NCI-H510A treated with DMSO at 0.1 percent for 48 hours (cell line): ENCODE measurements around the gene VRK3.

Experiments
- DNase-seq: peaks from one replicate; lab custom pipeline; 2025; lab: John Stamatoyannopoulos, UW

The VRK3 gene

GRCh38 chr19:50030225-50030624 is 5.1 kb upstream of the VRK3 start:
- DNase-seq = no peak

DNA sequence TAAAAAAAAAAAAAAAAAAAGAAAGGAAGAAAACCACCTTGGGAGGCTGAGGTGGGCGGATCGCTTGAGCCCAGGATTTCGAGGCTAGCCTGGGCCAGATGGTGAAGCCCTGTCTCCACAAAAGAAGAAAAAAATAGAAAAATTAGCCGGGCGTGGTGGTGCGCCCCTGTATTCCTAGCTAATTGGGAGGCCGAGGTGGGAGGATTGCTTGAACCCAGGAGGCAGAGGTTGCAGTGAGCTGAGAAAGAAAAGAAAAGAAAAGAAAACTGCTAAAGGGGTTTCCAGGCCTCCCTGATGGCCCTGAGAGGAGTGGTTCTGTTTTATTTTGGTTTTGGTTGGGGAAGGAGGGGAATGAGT is 1.4 kb upstream of the VRK3 start:
- no peak for DNase-seq

- DNase-seq = peak; percentile 99
Observed at GRCh38 chr19:50025794-50026549, 800 bp upstream of the VRK3 start, which contains the start of gene ZNF473. Gene ZNF473, plus strand, starts transcription at chr19:50026005. Its CDS starts 5,078 bp downstream, at chr19:50031083.

DNA sequence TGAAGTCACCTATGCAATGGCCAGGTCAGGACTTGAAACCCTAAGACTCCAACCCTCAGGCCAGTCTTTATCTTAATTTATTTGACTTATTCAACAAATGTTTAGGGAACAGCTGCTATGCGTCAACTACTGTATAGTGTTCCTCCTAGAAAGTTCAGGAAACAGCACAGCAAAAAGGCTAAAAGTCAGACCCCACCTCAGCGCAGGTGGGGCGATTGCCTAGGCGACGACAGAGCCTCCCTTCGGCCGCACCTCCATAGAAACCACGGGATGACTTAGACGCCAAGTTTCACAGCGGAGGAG is 502 bp downstream of the VRK3 start:
- no peak for DNase-seq

GRCh38 chr19:50022823-50023222 is 2.3 kb downstream of the VRK3 start:
- DNase-seq = no peak

GRCh38 chr19:50020481-50020880 is 4.7 kb downstream of the VRK3 start:
- DNase-seq = no peak

GRCh38 chr19:50016225-50016807 is 8.9 kb downstream of the VRK3 start:
- DNase-seq = no peak

- DNase-seq = no peak
Observed at GRCh38 chr19:50008532-50008931, 16.6 kb downstream of the VRK3 start.

GRCh38 chr19:50007947-50008346 is 17.2 kb downstream of the VRK3 start:
- no peak for DNase-seq

DNA sequence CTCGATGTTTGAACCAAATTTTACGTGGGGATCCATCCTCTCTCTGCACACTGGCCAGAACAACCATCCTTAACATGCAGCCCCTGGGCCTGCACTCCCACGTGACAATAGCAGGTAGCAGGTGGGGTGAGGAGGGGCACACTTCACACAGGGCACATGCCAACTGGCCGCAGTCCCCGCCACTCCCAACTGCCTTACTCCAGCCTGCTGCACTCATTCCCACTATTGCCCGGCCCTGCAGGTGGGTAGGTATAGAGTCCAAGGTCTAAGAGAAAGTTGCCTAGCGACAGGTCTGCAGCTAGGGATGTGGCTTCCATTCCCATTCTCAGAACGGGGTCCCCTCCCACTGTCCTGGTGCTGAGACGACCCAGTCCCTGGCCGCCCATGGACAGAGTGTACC is 18.0 kb downstream of the VRK3 start:
- no peak for DNase-seq

DNA sequence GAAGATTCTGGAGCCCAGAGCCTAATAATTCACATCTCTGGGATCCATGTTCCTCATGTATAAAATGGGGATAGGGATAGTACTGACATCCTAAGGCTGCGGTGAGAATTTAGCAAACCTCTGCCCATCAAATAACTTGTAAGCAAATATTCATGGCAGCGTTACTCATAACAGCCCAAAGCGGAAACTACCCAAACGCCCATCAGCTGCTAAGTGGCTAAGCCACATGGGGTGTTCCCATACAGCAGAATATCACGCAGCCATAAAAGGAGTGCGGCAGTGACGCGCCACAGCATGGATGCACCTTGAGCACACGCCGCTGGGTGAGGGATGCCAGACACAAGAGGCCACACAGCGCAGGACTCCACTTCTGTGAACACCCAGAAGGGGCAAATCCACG is 19.7 kb downstream of the VRK3 start:
- no peak for DNase-seq

- DNase-seq = no peak
Observed at GRCh38 chr19:50003810-50004419, 21.3 kb downstream of the VRK3 start.

DNA sequence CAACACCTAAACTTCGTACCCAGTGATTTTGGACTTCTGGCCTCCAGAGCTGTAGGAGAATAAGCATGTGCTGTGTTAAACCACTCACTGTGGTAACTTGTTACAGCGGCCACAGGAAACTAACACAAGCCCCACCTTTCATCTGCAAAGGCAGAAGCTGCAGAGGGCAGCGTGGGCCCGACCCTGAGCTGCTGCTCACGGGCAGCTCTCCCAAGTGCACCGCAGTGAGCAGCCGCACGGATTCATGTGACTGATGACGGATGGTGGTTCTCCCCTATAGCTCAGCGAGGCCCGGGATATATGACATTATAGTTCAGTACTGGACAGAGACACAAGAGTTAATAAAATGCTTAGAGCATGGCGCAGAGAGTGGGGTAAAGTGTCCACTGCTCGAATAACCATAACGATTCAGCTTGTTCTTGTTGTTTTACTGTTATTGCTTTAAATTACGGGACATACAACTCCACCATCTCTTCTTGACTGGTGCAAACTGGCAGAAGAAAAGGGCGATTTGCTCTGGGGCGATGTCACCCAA is 21.9 kb downstream of the VRK3 start:
- no peak for DNase-seq

DNA sequence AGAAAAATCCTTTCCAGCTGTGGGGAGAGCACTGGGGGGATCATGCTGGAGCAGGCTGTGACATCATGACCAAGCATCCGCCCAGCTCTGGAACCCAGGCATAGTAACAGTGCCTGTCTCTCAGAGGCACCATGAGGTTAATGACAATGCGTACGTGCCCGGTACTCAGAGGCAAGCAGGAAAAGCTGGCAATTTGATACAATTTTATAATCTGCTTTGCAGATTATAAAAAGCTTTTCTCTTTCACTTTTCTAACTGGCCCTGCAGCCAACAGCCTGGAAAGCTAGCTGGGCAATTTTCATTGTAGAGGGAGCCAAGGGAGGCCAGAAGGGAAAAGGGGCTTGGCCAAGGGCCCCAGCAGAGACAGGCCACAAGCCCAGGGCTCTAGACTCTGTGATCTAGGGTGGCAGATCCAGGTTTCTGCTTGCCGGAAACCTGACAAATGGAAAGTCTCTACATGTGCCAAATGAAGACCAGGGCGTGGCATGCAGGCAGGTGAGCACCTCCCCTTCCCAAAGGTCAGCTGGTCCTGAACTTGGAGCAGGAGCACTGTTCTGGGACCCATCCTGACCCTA is 22.7 kb downstream of the VRK3 start:
- DNase-seq = no peak

- no peak for DNase-seq
Observed at GRCh38 chr19:50001775-50002174, 23.4 kb downstream of the VRK3 start.

DNA sequence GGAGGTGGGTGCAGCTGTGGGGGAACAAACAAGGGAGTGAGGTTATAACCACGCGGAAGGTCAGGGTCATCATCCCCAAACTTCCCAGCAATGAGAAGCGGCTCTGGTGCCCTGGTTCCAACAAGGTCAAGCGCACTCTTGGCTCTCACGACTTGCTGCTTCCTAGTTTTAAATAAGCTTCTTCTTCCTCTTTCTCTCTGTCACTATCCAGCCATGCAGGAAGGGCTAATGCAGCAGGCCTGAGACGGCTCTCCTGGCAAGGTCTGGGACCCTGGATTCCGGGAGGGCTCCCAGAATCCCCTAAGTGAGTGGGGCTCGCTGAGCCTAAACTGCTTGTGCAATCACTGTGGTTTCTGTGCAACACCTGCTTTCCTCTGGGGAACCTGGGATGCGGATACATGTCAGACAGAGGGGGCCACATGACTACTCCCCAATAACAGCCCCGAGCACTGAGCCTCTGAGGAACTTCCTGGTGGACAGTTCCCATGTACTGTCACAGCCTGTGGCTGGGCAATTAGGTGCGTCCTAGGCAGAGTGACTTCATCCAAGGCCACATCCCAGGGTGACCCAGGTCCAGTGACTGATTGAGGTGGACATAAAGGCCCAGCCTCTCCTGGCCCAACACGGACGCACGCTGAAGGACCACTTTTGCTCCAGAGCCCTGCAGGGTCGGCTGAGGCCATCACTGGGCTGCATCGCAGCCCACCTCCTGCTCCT is 24.2 kb downstream of the VRK3 start:
- no peak for DNase-seq

DNA sequence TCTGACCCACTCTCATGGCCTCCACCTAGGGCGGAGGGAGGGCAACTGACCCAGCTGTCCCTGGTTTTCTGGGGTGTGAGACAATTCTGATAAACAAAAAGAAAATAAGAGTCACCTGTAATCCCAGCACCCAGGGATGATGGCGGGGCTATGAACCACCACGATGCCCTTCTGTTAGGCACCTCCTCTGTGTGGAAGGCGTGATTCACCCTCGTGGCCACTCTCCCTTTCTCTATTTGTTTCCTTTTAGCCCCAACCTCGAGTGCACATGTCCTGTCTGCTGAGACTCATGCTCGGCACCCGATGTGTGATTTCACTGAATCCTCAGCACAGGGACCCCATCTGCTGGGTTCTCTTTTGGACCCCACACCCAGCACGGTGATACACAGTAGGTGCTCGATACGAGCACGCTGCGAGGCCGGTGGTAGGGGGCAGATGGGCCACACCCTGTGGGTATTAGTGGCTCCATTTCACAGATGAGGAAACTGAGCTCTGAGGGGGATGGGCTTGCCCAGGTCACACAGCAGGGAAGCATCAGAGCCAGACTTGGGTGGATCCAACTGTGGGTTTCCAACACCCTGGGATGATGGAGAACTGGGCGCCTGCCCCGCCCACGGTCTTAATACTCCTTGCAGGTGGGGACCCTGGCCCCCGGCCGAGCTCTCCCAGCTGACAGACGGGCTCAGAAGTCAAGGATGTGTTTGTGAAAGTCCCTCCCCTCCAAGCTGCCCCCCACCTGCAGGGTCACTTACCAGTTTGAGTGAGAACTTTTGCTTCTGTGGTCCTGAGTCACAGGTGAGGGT is 24.9 kb downstream of the VRK3 start:
- no peak for DNase-seq

DNA sequence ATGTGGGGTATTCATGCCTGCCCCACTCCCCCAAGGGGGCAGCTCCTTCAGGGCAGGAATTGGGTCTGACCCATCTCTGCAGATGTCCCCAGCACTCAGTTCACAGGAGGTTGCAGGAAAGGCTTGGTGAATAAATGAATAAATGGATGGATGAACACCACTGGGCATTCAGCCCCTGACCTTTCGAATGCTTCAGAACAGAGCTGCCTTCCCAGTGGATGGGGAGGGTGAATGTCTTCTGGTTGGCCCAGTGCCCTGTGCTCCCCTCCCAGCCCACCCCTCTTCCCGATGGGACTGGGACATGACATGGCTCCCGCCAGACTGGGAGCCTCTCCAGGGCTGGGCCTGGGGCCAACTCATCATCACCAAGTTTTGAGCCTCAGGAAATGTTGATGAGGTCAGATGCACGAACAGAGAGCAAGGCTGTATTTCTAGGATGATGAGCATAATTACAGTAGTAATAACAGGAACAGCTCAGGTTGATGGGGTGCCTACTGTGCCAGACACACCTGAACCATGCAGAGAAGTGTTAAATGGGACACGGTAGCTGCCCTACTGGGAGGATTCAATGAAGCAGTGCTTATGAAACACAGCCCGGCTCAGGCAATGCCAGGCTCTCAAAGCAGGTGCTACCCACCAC is 25.7 kb downstream of the VRK3 start:
- DNase-seq = no peak

DNA sequence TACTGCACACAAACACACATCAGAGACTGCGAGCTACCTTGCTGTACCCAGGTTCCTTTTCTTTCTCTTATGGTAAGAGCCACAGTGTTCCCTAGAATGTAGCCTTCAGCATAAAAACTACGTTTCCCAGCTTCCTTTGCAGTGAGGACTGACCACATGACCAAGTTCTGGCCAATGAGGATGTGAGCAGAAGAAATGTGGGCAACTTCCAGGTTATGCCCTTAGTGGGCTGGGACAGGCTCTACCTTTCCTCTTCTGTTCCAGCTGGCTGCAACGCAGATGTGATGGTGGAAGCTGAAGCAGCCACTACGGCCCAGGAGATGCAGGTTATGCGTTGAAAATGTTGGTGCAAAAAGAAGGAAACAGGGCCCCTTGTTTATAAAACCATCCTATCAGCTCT is 27.5 kb downstream of the VRK3 start:
- DNase-seq = peak; percentile 22

GRCh38 chr19:49988433-49988832 is 36.7 kb downstream of the VRK3 start:
- no peak for DNase-seq

- DNase-seq = no peak
Observed at GRCh38 chr19:49988007-49988406, 37.2 kb downstream of the VRK3 start.
